ENCODE measurements around the gene DERL3.

DERL3 gene

DNA sequence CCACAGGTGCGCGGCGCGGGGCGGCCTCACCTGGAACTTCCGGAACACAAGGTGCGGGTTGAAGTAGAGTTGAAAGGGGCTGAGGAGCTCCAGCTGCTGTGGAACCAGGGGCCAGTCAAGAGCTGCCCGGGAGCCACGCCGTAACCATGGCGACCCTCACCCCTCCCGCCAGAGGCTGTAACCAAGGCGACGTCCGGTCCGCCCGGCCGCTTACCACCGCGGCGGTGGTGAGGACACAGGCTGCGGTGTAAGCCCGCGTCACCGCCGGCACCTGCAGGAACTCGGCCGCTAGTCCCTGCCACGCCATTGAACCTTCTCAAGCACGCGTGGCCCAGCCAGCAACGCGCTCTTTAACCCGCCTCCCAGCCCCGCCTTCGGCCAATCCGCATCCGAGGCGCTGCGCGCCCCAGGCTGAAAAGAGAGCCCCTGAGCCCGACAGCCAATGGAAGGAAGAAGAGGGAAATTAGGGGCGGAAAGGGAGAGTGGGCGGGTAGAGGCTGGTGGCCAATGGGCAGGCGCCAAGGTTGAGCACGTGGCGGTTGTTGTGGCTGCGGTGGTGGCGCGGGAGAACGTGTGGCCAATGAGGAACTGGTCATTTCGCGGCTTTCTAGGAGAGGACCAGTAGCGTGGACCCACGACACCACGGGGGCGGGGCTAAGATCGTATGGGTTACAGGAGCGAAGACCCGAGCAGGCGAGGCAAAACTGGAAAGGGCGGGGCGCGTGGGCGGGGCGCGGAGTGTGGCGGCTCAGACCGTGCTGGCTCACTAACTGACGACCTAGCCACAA is at the start of gene DERL3:
TSS of gene DERL3 (minus strand) at position 326 of the 788 bp plus-strand sequence. CDS start at position 307, 19 bp downstream.
- Histone ChIP-seq H3K36me3 (ENCODE audit: insufficient read depth, low read length) (peaks cover 35% of the 10 kb centered on the region; the same call in 1 of the 2 replicates), H3K4me2 (ENCODE audit: low read depth, low read length, poor library complexity, severe bottlenecking) (peak within 1 kb of the TSS; percentile 76), H3K4me1 (ENCODE audit: insufficient read depth, low read length, poor library complexity, severe bottlenecking) (peaks cover 11% of the 10 kb centered on the region), H3K9me2 (replicated peaks; ENCODE audit: low read depth, low read length) (no peaks in the 10 kb centered on the region), H3K4me3 (ENCODE audit: low read length, poor library complexity, severe bottlenecking) (peak within 1 kb of the TSS; percentile 80), H3K27me3 (ENCODE audit: insufficient read depth, low read length, poor library complexity, severe bottlenecking) (no peaks in the 10 kb centered on the region), H3K9me3 (ENCODE audit: insufficient read depth, low read depth, low read length) (no peaks in the 10 kb centered on the region), H3K9ac (ENCODE audit: low read depth, low read length, poor library complexity, severe bottlenecking) (peak within 1 kb of the TSS; percentile 83), H3F3A (ENCODE audit: low read depth) (no peaks in the 10 kb centered on the region), H2AFZ (ENCODE audit: low read length) (peak within 1 kb of the TSS; percentile 86), H4K20me1 (ENCODE audit: insufficient read depth, low read length, poor library complexity, severe bottlenecking) (no peaks in the 10 kb centered on the region), H3K79me2 (ENCODE audit: insufficient read depth, low read length) (peaks cover 13% of the 10 kb centered on the region; the same call in 1 of the 2 replicates)
- TF ChIP-seq CTCF (conservative IDR thresholded peaks at IDR 0.05; ENCODE audit: low read length) (no peak), EZH2phosphoT487 (IDR thresholded peaks at IDR 0.05; ENCODE audit: borderline replicate concordance) (no peak)

DNA sequence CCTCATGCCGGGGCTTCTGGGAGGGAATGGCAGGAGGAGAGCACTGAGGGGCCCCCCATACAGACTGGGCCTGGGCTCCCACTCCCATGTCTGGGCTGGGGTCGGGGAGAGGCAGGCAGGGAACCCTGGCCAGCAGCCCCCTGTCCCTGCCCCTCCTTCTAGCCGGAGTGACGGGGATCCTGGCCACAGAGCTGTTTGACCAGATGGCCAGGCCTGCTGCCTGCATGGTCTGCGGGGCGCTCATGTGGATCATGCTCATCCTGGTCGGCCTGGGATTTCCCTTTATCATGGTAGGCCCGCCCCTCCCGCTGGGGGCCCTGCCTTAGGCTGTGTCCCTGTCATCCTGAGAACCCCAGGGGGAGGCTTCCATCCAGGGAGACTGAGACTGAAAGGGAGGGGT is 45.3 kb upstream of the DERL3 start:
- H3K4me2 ChIP-seq (ENCODE audit: low read depth, low read length, poor library complexity, severe bottlenecking), result no peak overlapping the region
- no peaks in the 10 kb centered on the region for H4K20me1 ChIP-seq (ENCODE audit: insufficient read depth, low read length, poor library complexity, severe bottlenecking)
- no peaks in the 10 kb centered on the region for H3K4me1 ChIP-seq (ENCODE audit: insufficient read depth, low read length, poor library complexity, severe bottlenecking)
- no peaks in the 10 kb centered on the region for H3K79me2 ChIP-seq (ENCODE audit: insufficient read depth, low read length)
- no peaks in the 10 kb centered on the region for H3F3A ChIP-seq (ENCODE audit: low read depth)
- no peaks in the 10 kb centered on the region for H3K36me3 ChIP-seq (ENCODE audit: insufficient read depth, low read length)
- H3K9me2 ChIP-seq (replicated peaks; ENCODE audit: low read depth, low read length), result no peaks in the 10 kb centered on the region
- no peak for TF ChIP-seq EZH2phosphoT487 (IDR thresholded peaks at IDR 0.05; ENCODE audit: borderline replicate concordance)
- TF ChIP-seq CTCF (conservative IDR thresholded peaks at IDR 0.05; ENCODE audit: low read length), result no peak
- H3K27me3 ChIP-seq (ENCODE audit: insufficient read depth, low read length, poor library complexity, severe bottlenecking), result no peaks in the 10 kb centered on the region
- no peak overlapping the region for H3K4me3 ChIP-seq (ENCODE audit: low read length, poor library complexity, severe bottlenecking)
- H2AFZ ChIP-seq (ENCODE audit: low read length), result no peak overlapping the region
- H3K9me3 ChIP-seq (ENCODE audit: insufficient read depth, low read depth, low read length), result no peaks in the 10 kb centered on the region
- H3K9ac ChIP-seq (ENCODE audit: low read depth, low read length, poor library complexity, severe bottlenecking), result no peak overlapping the region

- no peak for TF ChIP-seq CTCF (conservative IDR thresholded peaks at IDR 0.05; ENCODE audit: low read length)
- no peak for TF ChIP-seq EZH2phosphoT487 (IDR thresholded peaks at IDR 0.05; ENCODE audit: borderline replicate concordance)
- no peaks in the 10 kb centered on the region for H3K4me1 ChIP-seq (ENCODE audit: insufficient read depth, low read length, poor library complexity, severe bottlenecking)
Observed at GRCh38 chr22:23883658-23884057, 44.9 kb upstream of the DERL3 start.

More at GRCh38 chr22:23883658-23884057, 44.9 kb upstream of the DERL3 start:
- Histone ChIP-seq H3K9ac (ENCODE audit: low read depth, low read length, poor library complexity, severe bottlenecking) (no peak overlapping the region), H4K20me1 (ENCODE audit: insufficient read depth, low read length, poor library complexity, severe bottlenecking) (no peaks in the 10 kb centered on the region), H3F3A (ENCODE audit: low read depth) (no peaks in the 10 kb centered on the region), H3K79me2 (ENCODE audit: insufficient read depth, low read length) (no peaks in the 10 kb centered on the region), H2AFZ (ENCODE audit: low read length) (no peak overlapping the region), H3K4me3 (ENCODE audit: low read length, poor library complexity, severe bottlenecking) (no peak overlapping the region), H3K36me3 (ENCODE audit: insufficient read depth, low read length) (no peaks in the 10 kb centered on the region), H3K9me3 (ENCODE audit: insufficient read depth, low read depth, low read length) (no peaks in the 10 kb centered on the region), H3K9me2 (replicated peaks; ENCODE audit: low read depth, low read length) (no peaks in the 10 kb centered on the region), H3K4me2 (ENCODE audit: low read depth, low read length, poor library complexity, severe bottlenecking) (no peak overlapping the region), H3K27me3 (ENCODE audit: insufficient read depth, low read length, poor library complexity, severe bottlenecking) (no peaks in the 10 kb centered on the region)
